Suprapubic skin (tissue), 4 donors: ENCODE results near the gene VPS41. TPM values are rescaled to one million over a fixed set of nuclear protein-coding genes. Genes with fewer than 3 reads are reported as not detected.
"Not testable (repeated sequence)": the region's sequence is repeated elsewhere in the genome, so short reads cannot be mapped to it uniquely, and the experiment has no call there.

ENCODE experiments used
- DNase-seq, 2 donors: peaks; one replicate each; pipeline ENCODE4 v3.0.0-alpha.2; 2019; ENCODE audit warnings: low spot score in 2 of 2
- H3K27ac ChIP-seq: fragments of 200-600 bp; sonication (generic); one replicate; pipeline ENCODE4 v1.5.1; 2019
- H3K27me3 ChIP-seq: fragments of 200-600 bp; sonication (generic); one replicate; pipeline ENCODE4 v1.5.1; 2019
- H3K36me3 ChIP-seq: fragments of 200-600 bp; sonication (generic); one replicate; pipeline ENCODE4 v1.5.1; 2019
- H3K4me1 ChIP-seq: fragments of 200-600 bp; sonication (generic); one replicate; pipeline ENCODE4 v1.5.1; 2019
- H3K4me3 ChIP-seq: fragments of 200-600 bp; sonication (generic); one replicate; pipeline ENCODE4 v1.5.1; 2019; ENCODE audit warnings: mild to moderate bottlenecking
- H3K9me3 ChIP-seq: fragments of 200-600 bp; sonication (generic); one replicate; pipeline ENCODE4 v1.5.1; 2019
- CTCF ChIP-seq, 2 donors: fragments of 200-600 bp in 1 of 2; fragments of 450-650 bp in 1 of 2; sonication (generic) in 1 of 2; IDR thresholded peaks; one replicate each; pipeline ENCODE4 v1.5.1; 2016 to 2019; ENCODE audit warnings: antibody characterized with exemption in 2 of 2, mild to moderate bottlenecking in 1 of 2, moderate library complexity in 1 of 2
- EP300 ChIP-seq: sonication (generic); formaldehyde crosslinking; IDR thresholded peaks from one replicate; pipeline ENCODE4 v1.6.1; 2017; ENCODE audit warnings: antibody characterized with exemption
- POLR2A ChIP-seq, 2 donors: fragments of 450-650 bp; IDR thresholded peaks; one replicate each; pipeline ENCODE4 v1.6.1; 2017; ENCODE audit warnings: antibody characterized with exemption in 2 of 2, mild to moderate bottlenecking in 2 of 2, moderate library complexity in 2 of 2
- POLR2AphosphoS5 ChIP-seq, 3 donors: sonication (generic); formaldehyde crosslinking; IDR thresholded peaks; one replicate each; pipeline ENCODE4 v1.6.1; 2017; ENCODE audit warnings: antibody characterized with exemption in 3 of 3
- WGBS: methylation state at CpG from one replicate; pipeline ENCODE4 v1.1.5; 2018; 5-methylcytosine and 5-hydroxymethylcytosine counted together
- total RNA-seq, 4 donors: library from RNA; depleted of rRNA; stranded (reverse); fragments of >200 nt; gene quantifications; one replicate each; pipeline ENCODE4 v1.1.0, GENCODE V29; 2016

Gene VPS41
- total RNA-seq: 10 to 100 TPM; 28.6 to 65.5 (median 38.1) TPM

- Histone ChIP-seq H3K9me3 (no peaks in the 10 kb centered on the region), H3K4me1 (peaks cover 17% of the 10 kb centered on the region), H3K27ac (peak within 1 kb of the TSS; percentile 51), H3K36me3 (no peaks in the 10 kb centered on the region), H3K4me3 (peak within 1 kb of the TSS; percentile 95), H3K27me3 (no peaks in the 10 kb centered on the region)
- DNase-seq: peak; percentile 79 to 84
- TF ChIP-seq POLR2AphosphoS5 (IDR thresholded peaks at IDR 0.05): peak in 1 of 3 donors; percentile 41
- no peak for TF ChIP-seq EP300
- WGBS: 0% methylated on average over 15 of the region's 20 CpGs
Observed at GRCh38 chr7:38908759-38909335, at the start of gene VPS41. VPS41 (minus strand) TSS chr7:38909191; CDS start chr7:38909174, 17 bp downstream.

GRCh38 chr7:38955892-38956291 lies 46.9 kb upstream of the VPS41 start:
- 77% methylated on average over 5 of the region's 5 CpGs for WGBS

GRCh38 chr7:38953971-38954370 lies 45.0 kb upstream of the VPS41 start:
- 80% methylated on average over 4 of the region's 4 CpGs for WGBS
- TF ChIP-seq EP300: no peak
- no peak for TF ChIP-seq POLR2AphosphoS5 (IDR thresholded peaks at IDR 0.05)
- TF ChIP-seq POLR2A (IDR thresholded peaks at IDR 0.05): no peak
- TF ChIP-seq CTCF (IDR thresholded peaks at IDR 0.05): no peak
- Histone ChIP-seq H3K27me3 (peaks cover 4% of the 10 kb centered on the region), H3K4me1 (no peaks in the 10 kb centered on the region), H3K36me3 (no peaks in the 10 kb centered on the region), H3K9me3 (no peaks in the 10 kb centered on the region), H3K4me3 (no peak overlapping the region), H3K27ac (no peak overlapping the region)
- DNase-seq: no peak

More at GRCh38 chr7:38955892-38956291, 46.9 kb upstream of the VPS41 start:
- Histone ChIP-seq H3K27ac (no peak overlapping the region), H3K4me1 (no peaks in the 10 kb centered on the region), H3K36me3 (no peaks in the 10 kb centered on the region), H3K4me3 (no peak overlapping the region), H3K27me3 (peaks cover 4% of the 10 kb centered on the region), H3K9me3 (no peaks in the 10 kb centered on the region)
- DNase-seq: no peak
- TF ChIP-seq POLR2A (IDR thresholded peaks at IDR 0.05): no peak
- TF ChIP-seq EP300: no peak

DNA sequence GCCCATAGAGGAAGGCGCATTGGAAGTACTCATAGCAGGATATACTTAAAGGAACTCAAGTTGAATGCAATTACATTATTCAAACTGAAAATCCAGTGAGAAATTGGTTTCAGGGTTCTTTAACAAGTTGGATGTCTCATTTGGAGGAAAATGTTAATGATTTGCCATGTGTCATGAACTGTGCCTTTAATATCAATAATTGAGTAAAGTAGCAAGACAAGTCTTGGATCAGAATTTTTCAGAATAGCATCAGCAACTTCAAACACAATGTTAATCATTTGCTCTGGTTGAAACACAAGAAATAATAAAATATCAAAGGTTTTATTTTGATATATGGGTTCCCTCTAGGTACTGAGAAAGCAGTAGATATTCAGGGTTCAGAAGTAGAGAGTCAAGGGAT lies 44.2 kb upstream of the VPS41 start:
- H3K9me3 ChIP-seq: no peaks in the 10 kb centered on the region
- H3K27me3 ChIP-seq: peaks cover 4% of the 10 kb centered on the region
- 90% methylated on average over 1 of the region's 1 CpG for WGBS
- DNase-seq: no peak
- H3K27ac ChIP-seq: no peak overlapping the region
- H3K36me3 ChIP-seq: no peaks in the 10 kb centered on the region
- H3K4me3 ChIP-seq: no peak overlapping the region
- TF ChIP-seq POLR2AphosphoS5 (IDR thresholded peaks at IDR 0.05): no peak
- TF ChIP-seq POLR2A (IDR thresholded peaks at IDR 0.05): no peak
- no peak for TF ChIP-seq CTCF (IDR thresholded peaks at IDR 0.05)
- TF ChIP-seq EP300: no peak
- no peaks in the 10 kb centered on the region for H3K4me1 ChIP-seq

DNA sequence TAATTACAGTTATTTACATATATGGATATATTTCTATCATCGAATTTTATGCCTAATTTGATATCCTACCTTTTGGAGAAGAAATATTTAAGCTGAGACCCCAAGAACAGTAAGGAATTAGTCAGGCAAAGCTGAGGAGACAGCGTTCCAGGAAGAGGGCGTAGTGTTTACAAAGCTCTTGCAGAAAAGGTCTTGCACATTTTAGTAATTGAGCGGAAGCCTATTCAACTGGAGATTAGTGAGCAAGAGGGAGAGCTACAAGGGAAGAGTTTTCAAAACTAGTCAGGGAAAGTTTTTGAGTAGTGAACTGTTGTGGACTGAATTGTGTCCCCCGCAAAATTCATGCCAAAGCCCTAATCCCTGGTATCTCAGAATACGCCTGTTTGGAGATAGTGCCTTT lies 42.2 kb upstream of the VPS41 start:
- H3K36me3 ChIP-seq: no peaks in the 10 kb centered on the region
- no peaks in the 10 kb centered on the region for H3K9me3 ChIP-seq
- WGBS: 88% methylated on average over 6 of the region's 6 CpGs
- H3K27ac ChIP-seq: no peak overlapping the region
- no peaks in the 10 kb centered on the region for H3K4me1 ChIP-seq
- TF ChIP-seq POLR2AphosphoS5 (IDR thresholded peaks at IDR 0.05) (no peak), POLR2A (IDR thresholded peaks at IDR 0.05) (no peak), EP300 (no peak)
- H3K4me3 ChIP-seq: no peak overlapping the region
- DNase-seq: no peak
- H3K27me3 ChIP-seq: peaks cover 4% of the 10 kb centered on the region

- Histone ChIP-seq H3K4me1 (no peaks in the 10 kb centered on the region), H3K36me3 (no peaks in the 10 kb centered on the region), H3K27me3 (peaks cover 3% of the 10 kb centered on the region), H3K4me3 (no peak overlapping the region), H3K27ac (no peak overlapping the region), H3K9me3 (no peaks in the 10 kb centered on the region)
- 63% methylated on average over 1 of the region's 1 CpG for WGBS
- no peak for TF ChIP-seq EP300
- DNase-seq: no peak
Observed at GRCh38 chr7:38950309-38950708, 41.3 kb upstream of the VPS41 start.

GRCh38 chr7:38947541-38947940 lies 38.5 kb upstream of the VPS41 start:
- DNase-seq, H3K27me3 ChIP-seq, H3K4me1 ChIP-seq, H3K27ac ChIP-seq, H3K4me3 ChIP-seq, H3K36me3 ChIP-seq, H3K9me3 ChIP-seq: not testable (repeated sequence)
- 90% methylated on average over 4 of the region's 4 CpGs for WGBS
